ENCODE results near the gene ARF1.

The ARF1 gene

GRCh38 chr1:228122921-228123441 is 40.5 kb downstream of the ARF1 start:
- DNase-seq (ENCODE audit: low read depth): no peak

- DNase-seq (ENCODE audit: low read depth): no peak
Measured at GRCh38 chr1:228123505-228123904, 41.0 kb downstream of the ARF1 start.

- DNase-seq (ENCODE audit: low read depth): no peak
Measured at GRCh38 chr1:228125185-228125584, 42.7 kb downstream of the ARF1 start.

GRCh38 chr1:228131766-228132165 is 49.3 kb downstream of the ARF1 start:
- DNase-seq (ENCODE audit: low read depth): no peak

DNA sequence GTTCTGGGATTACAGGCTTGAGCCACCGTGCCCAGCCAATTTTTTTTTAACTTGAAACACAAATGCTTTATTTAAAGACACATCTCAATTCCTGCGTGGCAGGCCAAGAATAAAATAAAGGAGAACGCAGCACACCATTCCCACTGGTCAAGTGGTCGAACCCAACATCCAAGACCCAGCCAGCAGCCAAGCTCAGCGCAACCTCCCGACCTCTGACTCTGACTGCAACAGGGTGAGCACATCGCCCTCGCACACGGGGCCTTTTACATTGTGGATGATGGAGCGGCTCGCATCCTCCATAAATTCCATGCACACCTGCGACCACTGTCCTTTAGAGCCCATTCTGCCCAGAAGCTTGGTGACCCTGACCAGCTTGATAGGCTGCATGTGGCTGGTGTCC is 52.1 kb downstream of the ARF1 start:
- DNase-seq (ENCODE audit: low read depth): no peak

DNA sequence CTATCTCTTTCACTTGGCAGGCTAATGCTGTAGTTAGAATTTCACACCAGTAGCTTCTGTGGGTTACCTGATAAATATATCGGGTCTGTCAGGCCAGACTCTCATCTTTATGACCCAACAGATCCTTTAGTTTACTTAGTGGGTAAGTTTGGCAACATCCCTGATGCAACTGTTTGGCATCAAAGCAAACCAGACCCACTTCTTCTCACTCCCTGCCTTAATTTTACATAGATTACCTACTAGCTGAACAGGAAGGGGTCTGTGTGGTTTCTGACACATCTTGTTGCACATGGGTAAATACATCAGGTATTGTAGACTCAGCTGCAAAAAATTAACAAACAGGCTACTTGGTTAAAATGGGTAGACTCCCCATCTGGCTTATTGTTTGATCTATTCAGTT is 54.4 kb downstream of the ARF1 start:
- no peak for DNase-seq (ENCODE audit: low read depth)

DNA sequence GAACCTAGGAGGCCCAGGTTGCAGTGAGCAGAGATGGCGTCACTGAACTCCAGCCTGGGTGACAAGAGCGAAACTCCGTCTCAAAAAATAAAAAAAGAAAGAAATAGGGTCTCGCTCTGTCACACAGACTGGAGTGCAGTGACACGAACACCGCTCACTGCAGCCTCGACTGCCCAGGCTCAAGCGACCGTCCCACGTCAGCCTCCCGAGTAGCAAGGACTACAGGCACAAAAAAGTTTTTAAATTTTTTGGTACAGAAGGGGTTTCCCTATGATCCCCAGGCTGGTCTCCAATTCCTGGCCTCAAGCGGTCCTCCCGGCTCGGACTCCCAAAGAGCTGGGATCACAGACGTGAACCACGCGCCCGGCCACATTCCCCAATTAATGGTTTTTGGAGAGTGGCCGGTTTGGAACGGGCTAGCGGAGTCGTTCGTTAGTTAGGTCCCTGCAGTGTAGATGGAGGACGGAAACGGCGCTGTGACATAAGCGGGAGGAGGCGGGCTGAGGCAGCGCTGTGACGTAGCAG is 57.0 kb downstream of the ARF1 start:
- DNase-seq (ENCODE audit: low read depth): no peak

GRCh38 chr1:228139931-228140723 is 57.6 kb downstream of the ARF1 start, which contains the start of gene GUK1:
Gene GUK1 (plus strand): TSS chr1:228140279. CDS start chr1:228140303, 24 bp downstream.
- DNase-seq (ENCODE audit: low read depth): peak; percentile 100

DNA sequence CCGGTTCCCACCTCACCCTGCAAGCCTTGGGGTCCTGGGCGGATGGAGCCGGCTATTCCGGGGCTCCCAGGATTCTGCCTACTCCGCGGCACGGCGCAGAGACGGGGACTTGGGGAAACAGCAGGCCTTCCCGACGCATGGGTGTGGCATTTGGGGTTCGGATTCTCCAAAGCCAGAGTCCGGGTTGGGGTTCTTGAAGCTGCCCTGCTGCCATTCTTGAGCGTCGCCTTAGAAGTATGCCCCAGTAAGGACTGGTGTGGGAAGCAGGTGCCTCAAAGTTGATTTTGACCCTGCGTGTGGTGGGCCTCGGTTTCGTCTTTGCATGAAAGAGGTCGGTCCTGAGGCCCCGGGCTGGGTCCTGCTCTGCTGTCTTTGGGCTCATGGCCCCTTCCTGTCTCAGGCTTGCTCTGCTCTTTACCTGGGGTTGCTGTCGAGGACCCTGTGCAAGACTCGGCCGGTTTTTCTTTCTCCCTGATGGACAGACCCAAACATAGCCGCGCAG is 58.3 kb downstream of the ARF1 start:
- DNase-seq (ENCODE audit: low read depth): no peak

DNA sequence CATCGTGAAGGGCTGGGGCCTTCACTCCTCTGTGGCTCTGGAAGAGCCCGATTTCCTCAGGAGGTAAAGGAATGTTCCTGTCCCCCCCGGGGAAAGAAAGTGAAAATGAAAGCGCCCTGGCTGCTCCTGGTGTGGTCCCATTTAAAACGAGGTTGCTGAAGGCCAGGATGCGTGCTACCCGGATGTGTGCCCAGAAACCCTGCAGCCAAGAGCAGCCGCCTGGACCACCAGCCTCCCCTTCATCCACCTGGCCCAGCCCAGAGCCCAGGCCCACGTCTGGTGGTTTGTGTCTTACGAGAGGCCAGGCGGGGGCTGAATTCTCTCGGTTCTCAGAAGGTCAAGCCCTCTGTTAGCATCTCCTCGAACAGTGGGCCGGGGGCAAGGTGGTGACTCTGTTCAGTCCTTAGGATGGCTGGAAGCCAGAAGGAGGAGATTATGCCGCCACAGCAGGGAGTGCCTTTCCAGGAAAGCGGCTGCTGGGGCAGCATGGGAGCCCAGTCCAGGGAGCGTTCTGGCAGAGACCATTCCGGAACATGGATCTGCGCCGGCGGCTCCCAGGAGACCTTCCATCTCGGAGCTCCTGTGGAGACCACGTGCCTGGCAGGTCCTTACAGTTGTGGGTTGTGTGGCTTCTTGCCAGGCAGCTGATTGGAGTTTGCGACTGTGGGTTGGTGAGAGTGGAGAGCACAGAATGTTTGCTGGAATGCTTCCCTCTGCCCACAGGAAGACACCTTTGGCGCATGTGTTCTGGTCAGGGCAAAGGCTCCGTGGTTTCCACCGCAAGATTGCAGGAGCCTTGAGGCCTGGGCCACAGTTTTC is 58.9 kb downstream of the ARF1 start:
- no peak for DNase-seq (ENCODE audit: low read depth)

DNA sequence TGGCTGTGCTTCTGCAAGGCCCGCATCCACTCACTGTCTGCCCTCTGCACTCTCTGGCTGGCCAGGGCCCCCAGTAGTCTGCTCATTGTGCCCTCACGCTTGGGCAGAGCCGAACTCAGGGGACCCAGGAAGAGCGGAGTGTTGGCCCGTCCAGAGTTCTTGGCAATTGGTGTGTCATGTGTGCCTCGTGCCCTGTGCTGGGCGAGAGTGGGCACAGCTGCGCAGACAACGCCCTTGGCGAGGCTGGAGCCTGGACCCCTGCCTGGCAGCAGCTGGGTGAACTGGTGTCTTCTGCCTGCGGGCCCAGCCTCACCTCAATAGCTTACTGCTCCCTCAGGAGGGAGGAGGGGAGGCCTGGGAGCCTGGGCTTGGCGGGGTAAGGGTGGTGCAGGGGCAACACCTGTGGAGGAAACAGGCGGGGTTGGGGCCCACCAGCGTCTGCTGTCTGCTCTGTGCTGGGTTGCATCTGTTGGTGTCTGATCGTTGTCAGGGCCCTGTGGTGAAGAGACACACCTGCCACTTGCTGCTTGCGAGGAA is 59.7 kb downstream of the ARF1 start:
- no peak for DNase-seq (ENCODE audit: low read depth)

GRCh38 chr1:228142701-228143136 is 60.2 kb downstream of the ARF1 start:
- DNase-seq (ENCODE audit: low read depth): no peak

DNA sequence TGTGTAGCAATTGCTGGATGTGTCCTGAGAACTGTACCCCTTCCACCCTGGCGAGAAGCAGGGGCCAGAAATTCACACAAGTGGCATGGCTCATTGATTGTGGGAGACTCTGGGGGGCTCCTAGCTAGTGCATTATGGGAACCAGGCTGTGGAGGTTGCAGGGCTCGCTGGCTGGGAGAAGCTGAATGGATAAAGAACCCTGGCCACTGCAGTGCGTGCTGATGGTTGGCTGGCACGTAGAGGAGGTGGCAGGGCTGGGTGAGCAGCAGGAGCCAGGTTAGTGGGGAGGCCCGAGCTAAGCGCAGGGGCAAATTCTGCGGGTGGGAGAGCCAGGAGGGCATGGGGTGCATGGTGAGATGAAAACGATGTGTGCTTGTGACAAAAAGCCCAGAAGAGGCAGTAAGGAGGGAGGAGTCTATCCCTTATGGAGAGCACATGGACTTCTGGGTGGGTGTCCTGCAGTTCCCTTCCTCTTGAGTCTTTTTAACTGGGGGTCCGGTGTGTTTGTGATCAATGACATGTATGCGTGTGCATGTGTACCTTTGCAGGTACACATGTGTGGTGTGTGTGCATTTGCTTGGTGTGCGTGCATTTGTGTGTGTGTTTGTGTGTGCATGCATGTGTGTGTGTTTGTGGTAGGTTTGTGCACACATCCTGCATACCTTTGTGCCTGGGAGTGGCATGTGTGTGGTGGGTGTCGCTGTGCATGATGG is 61.1 kb downstream of the ARF1 start:
- DNase-seq (ENCODE audit: low read depth): no peak

DNA sequence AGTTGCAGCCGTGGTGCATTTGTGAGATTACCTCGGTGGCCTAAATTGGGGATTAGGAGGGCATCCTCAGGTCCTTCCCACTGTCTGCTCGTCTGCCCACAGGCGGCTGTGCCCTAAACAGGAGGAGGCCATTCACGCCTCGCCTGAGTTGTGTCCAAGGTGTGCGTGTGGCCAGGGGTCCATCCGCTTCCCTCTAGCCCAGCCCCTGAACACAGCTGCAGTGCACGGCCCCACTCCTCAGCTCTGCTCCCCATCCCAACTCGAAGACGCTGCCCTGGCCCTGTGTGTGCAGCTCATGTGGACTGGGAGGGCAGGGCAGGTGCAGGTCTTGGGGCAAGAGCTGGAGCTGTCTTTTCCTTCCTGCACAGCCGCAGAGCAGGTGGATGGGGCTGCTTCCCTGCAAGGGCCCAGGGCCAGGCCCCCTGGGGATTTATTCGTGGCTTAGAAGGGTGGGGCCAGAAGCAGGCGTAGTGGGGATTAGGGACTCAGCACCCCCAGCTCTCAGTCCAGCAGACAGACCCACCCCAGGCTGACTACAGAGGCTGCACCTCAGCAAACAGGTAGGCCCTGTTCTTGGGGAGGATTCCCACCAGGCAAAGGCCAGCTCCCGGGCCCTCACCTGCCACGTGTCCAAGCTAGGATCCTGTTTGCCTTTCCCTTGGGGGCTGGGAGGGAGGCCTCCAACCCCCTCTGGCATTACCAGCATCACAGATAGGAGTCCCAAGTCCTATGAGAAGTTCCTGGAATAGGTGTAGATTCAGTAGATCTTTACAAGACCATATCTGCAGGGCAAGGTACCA is 61.9 kb downstream of the ARF1 start:
- no peak for DNase-seq (ENCODE audit: low read depth)

GRCh38 chr1:228144993-228145343 is 62.5 kb downstream of the ARF1 start:
- no peak for DNase-seq (ENCODE audit: low read depth)

DNA sequence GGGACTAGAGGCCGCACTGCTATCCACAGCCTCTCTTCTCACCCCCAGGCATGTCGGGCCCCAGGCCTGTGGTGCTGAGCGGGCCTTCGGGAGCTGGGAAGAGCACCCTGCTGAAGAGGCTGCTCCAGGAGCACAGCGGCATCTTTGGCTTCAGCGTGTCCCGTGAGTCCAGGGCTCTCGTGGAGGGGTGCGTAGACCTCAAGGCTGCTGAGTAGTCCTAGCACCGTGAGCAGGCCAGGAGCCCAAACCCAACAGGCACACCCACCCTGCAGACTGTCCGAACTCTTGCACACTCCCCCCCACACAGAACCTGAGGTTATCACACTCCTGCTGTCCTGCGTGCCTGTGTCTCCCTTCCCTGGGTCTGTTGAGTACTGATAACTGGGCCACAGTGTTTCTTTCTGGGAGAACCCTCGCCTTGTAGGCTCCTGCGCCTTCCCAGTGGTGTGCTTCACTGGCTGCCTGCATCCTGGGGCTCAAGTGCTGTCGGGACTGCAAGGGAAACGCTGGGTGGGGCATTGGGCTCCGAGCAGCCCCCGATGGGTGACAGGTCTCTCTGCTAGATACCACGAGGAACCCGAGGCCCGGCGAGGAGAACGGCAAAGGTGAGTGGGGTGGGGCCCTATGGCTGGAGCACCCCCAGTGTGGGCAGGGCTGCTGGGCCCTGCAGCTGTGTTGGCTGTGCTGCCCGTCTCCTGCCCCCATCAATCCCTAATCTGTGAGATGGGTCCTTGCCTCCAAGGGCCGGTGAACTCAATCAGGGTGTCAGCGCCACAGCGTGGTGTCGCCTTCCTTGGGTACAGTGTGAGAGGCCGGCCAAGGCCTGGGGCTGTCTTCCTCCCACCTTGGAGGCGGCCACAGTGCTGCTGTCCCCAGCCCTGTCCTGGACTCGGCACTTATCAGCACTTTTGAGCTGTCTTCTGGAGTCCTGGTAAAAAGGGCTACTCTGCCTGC is 63.2 kb downstream of the ARF1 start:
- no peak for DNase-seq (ENCODE audit: low read depth)

DNA sequence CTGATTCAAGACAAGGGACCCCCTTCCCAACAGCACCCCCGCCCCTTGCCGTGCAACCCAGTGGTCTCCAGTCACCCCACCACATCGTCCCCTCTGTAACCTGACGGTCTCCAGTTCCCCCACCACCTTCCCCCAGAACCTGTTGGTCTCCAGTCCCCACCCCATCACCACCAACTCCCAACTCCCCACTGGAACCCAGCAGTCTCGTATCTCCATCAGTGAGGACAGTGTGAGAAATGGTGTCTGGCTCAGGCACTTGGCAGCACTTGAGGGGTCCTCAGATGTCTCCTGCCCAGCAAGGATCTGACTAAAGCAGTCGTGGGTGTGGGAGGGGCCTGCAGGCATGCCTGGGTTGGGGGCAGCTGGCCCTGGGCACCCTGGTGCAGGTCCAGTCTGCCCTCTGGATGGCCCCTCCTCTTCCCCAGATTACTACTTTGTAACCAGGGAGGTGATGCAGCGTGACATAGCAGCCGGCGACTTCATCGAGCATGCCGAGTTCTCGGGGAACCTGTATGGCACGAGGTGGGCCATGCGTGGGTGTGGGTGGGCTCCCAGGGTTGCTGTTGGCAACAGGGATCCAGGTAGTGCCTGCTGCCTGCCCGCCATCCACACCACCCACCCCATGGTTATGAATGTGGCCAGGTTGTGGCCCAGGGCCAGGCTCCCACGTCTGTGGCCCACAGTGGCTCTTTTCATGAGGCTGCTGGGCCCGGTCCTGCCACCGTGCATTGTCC is 64.1 kb downstream of the ARF1 start:
- no peak for DNase-seq (ENCODE audit: low read depth)

DNA sequence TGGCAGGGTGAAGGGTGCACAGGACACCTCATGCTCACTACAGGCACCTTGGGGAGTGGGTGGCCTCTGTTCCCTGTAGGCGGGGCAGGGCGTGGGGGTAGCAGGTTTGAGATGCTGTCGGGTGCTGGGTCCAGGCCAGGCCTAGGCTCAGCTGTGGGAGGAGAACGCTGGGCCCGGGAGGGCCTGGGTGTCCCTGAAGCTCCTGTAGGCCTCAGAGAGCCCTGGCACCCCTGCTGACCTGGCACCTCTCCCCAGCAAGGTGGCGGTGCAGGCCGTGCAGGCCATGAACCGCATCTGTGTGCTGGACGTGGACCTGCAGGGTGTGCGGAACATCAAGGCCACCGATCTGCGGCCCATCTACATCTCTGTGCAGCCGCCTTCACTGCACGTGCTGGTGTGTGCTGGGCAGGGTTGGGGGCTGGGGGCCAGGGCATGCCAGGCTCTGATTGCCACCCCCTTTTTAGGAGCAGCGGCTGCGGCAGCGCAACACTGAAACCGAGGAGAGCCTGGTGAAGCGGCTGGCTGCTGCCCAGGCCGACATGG is 64.7 kb downstream of the ARF1 start:
- DNase-seq (ENCODE audit: low read depth): no peak

GRCh38 chr1:228147768-228148167 is 65.3 kb downstream of the ARF1 start:
- no peak for DNase-seq (ENCODE audit: low read depth)
